HepG2 (cell line): ENCODE results near the gene NPB. TPM values are rescaled to one million over a fixed set of nuclear protein-coding genes. Genes with fewer than 3 reads are reported as not detected.

Experiments used
- DNMT3B ChIP-seq: conservative IDR thresholded peaks from 2 replicates; pipeline ENCODE4 v1.6.1; 2016; ENCODE audit warnings: missing biosample characterization, control low read depth
- GPN1 ChIP-seq: sonication (generic); formaldehyde crosslinking; IDR thresholded peaks from 2 replicates; pipeline ENCODE4 v1.5.1; 2020; ENCODE audit warnings: missing genetic modification reagents, borderline replicate concordance
- KLF15 ChIP-seq: sonication (generic); formaldehyde crosslinking; IDR thresholded peaks from 2 replicates; pipeline ENCODE4 v1.8.1; 2023; ENCODE audit warnings: borderline replicate concordance, mild to moderate bottlenecking, inconsistent platforms, missing genetic modification reagents, mixed read lengths
- KMT2A ChIP-seq: sonication (generic); formaldehyde crosslinking; IDR thresholded peaks from 2 replicates; pipeline ENCODE4 v1.4.0; 2020; ENCODE audit warnings: missing genetic modification reagents
- KMT2B ChIP-seq: IDR thresholded peaks from 2 replicates; pipeline ENCODE4 v1.6.1; 2016; ENCODE audit warnings: missing genetic modification reagents, missing compliant biosample characterization
- NCOR1 ChIP-seq: fragments of 200-600 bp; sonication (generic); IDR thresholded peaks from 2 replicates; pipeline ENCODE4 v1.7.0; 2017; ENCODE audit warnings: antibody characterized with exemption, low read length, borderline replicate concordance
- POGZ ChIP-seq: sonication (generic); formaldehyde crosslinking; IDR thresholded peaks from 2 replicates; pipeline ENCODE4 v1.4.0; 2020; ENCODE audit warnings: mild to moderate bottlenecking, missing genetic modification reagents
- PPARG ChIP-seq: conservative IDR thresholded peaks from 2 replicates; pipeline ENCODE4 v1.6.1; 2016; ENCODE audit warnings: missing biosample characterization, missing genetic modification reagents
- RAD21 ChIP-seq: fragments of 450-650 bp; formaldehyde crosslinking; IDR thresholded peaks from 2 replicates; pipeline ENCODE4 v1.5.0; 2020; ENCODE audit warnings: mild to moderate bottlenecking
- RFX3 ChIP-seq: IDR thresholded peaks from 2 replicates; pipeline ENCODE4 v1.6.1; 2016; ENCODE audit warnings: missing biosample characterization, missing genetic modification reagents
- SIX4 ChIP-seq: sonication (generic); formaldehyde crosslinking; IDR thresholded peaks from 2 replicates; pipeline ENCODE4 v1.4.0; 2020; ENCODE audit warnings: missing genetic modification reagents
- SUZ12 ChIP-seq: fragments of 150-350 bp; IDR thresholded peaks from 2 replicates; pipeline ENCODE4 v1.6.1; 2014; ENCODE audit warnings: low read depth, low read length
- XBP1 ChIP-seq: sonication (generic); formaldehyde crosslinking; IDR thresholded peaks from 2 replicates; pipeline ENCODE4 v1.5.0; 2020; ENCODE audit warnings: missing genetic modification reagents
- ZNF138 ChIP-seq: sonication (generic); formaldehyde crosslinking; IDR thresholded peaks from 2 replicates; pipeline ENCODE4 v1.5.0; 2020; ENCODE audit warnings: mild to moderate bottlenecking, low read depth, missing genetic modification reagents
- ZNF253 ChIP-seq: sonication (generic); formaldehyde crosslinking; IDR thresholded peaks from 2 replicates; pipeline ENCODE4 v1.8.0; 2022; ENCODE audit warnings: mild to moderate bottlenecking, missing genetic modification reagents, borderline replicate concordance
- ZNF343 ChIP-seq: sonication (generic); formaldehyde crosslinking; IDR thresholded peaks from 2 replicates; pipeline ENCODE4 v1.4.0; 2020; ENCODE audit warnings: mild to moderate bottlenecking, missing genetic modification reagents
- ZNF557 ChIP-seq: sonication (generic); formaldehyde crosslinking; IDR thresholded peaks from 2 replicates; pipeline ENCODE4 v1.4.0; 2020; ENCODE audit warnings: missing genetic modification reagents
- ZNF567 ChIP-seq: sonication (generic); formaldehyde crosslinking; IDR thresholded peaks from 2 replicates; pipeline ENCODE4 v1.8.1; 2023; ENCODE audit warnings: mild to moderate bottlenecking, missing genetic modification reagents, borderline replicate concordance
- ZNF709 ChIP-seq: sonication (generic); formaldehyde crosslinking; IDR thresholded peaks from 2 replicates; pipeline ENCODE4 v1.5.0; 2020; ENCODE audit warnings: mild to moderate bottlenecking, missing genetic modification reagents
- ZNF747 ChIP-seq: sonication (generic); formaldehyde crosslinking; IDR thresholded peaks from 2 replicates; pipeline ENCODE4 v1.8.1; 2023; ENCODE audit warnings: missing genetic modification reagents, mild to moderate bottlenecking, borderline replicate concordance
- ZNF772 ChIP-seq: sonication (generic); formaldehyde crosslinking; IDR thresholded peaks from 2 replicates; pipeline ENCODE4 v1.5.0; 2020; ENCODE audit warnings: mild to moderate bottlenecking, missing genetic modification reagents
- ZSCAN20 ChIP-seq: sonication (generic); formaldehyde crosslinking; IDR thresholded peaks from 2 replicates; pipeline ENCODE4 v1.4.0; 2020; ENCODE audit warnings: missing genetic modification reagents, mild to moderate bottlenecking, borderline replicate concordance
- polyA plus RNA-seq, 8 experiments: library from polyadenylated mRNA; depleted of rRNA in 3 of 8; stranded (reverse) in 7 of 8; unstranded in 1 of 8; fragments of >200 nt; fragmentation: Illumina TruSeq in 4 of 8; extraction: Trizol in 4 of 8; gene quantifications; 2 replicates each; pipeline versions ENCODE4 v1.2.1 to v1.2.3, GENCODE V29; 2011 to 2016; ENCODE audit warnings: low read depth in 4 of 8, missing spikeins in 1 of 8, mixed read lengths in 1 of 8; ENCODE audit not compliant: insufficient read depth in 1 of 8
- total RNA-seq, 5 experiments: library from RNA; depleted of rRNA; stranded (reverse); fragments of >200 nt; fragmentation: Illumina TruSeq; extraction: Trizol; gene quantifications; 2 replicates each; pipeline ENCODE4 v1.2.3, GENCODE V29; 2016; ENCODE audit warnings: low read depth in 1 of 5
- TF ChIP-seq, protein P1 (sequence below): fragments of 450-650 bp; IDR thresholded peaks from 2 replicates; pipeline ENCODE4 v1.6.1; 2017
- TF ChIP-seq, protein P2 (sequence below): fragments of 450-650 bp; IDR thresholded peaks from 2 replicates; pipeline ENCODE4 v1.6.1; 2016
- TF ChIP-seq, protein P3 (sequence below): sonication (generic); formaldehyde crosslinking; IDR thresholded peaks from 2 replicates; pipeline ENCODE4 v1.5.0; 2020; ENCODE audit warnings: mild to moderate bottlenecking, missing genetic modification reagents, moderate library complexity
- TF ChIP-seq, protein P4 (sequence below): sonication (generic); formaldehyde crosslinking; IDR thresholded peaks from 2 replicates; pipeline ENCODE4 v1.9.0; 2021; ENCODE audit warnings: missing genetic modification reagents, mild to moderate bottlenecking, borderline replicate concordance

Gene NPB
- total and polyA plus RNA-seq, 2 of the 13 experiments (the other 11 are each of a cell fraction or from before 2014, with no cell fraction given): 0.11 to 0.93 TPM

DNA sequence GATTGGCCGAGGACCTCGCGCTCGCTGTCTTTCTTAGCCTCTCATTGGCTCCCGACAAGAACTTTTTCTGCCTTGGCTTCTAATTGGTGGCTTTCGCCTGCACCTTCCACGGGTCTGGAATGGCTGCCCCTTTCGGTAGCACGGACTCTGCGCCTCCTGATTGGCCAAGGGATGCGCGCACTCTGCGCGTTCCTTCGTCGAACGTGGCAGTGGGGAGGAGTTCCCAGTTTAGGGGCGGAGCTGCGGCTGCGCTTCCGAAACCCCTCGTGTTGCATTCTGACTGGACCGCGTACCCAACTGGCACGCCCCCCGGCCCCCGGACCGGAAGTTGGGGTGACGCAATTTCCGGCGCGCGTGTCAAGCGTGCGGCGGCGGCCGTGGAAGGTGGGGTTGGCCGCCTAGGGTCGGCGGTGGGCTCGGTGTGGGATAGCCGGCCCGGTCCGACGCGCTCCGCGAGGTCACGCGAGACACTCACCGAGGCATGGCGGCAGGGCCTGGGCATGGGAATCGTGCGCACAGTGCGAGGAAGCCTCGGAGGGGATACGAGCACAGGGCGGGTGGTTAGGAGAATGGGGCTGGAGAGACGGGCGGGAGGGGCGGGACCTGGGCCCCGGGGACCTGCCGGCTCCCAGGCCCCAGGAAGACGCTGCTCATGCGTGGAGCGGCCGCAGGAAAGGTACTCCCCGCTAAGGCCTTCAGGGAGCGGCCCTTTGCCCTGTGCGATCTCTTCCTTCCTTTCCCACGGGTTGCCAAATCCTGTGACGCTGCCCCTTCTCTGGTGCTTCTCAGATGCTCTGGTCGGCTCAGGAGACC is 41.1 kb upstream of the NPB start (continued):
- TF ChIP-seq, protein P1, sequence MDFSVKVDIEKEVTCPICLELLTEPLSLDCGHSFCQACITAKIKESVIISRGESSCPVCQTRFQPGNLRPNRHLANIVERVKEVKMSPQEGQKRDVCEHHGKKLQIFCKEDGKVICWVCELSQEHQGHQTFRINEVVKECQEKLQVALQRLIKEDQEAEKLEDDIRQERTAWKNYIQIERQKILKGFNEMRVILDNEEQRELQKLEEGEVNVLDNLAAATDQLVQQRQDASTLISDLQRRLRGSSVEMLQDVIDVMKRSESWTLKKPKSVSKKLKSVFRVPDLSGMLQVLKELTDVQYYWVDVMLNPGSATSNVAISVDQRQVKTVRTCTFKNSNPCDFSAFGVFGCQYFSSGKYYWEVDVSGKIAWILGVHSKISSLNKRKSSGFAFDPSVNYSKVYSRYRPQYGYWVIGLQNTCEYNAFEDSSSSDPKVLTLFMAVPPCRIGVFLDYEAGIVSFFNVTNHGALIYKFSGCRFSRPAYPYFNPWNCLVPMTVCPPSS: no peak
- TF ChIP-seq DNMT3B (CRISPR knock-in tag): peak; percentile 95
- TF ChIP-seq RAD21: no peak; the same call in 1 of the 2 replicates
- TF ChIP-seq, protein P2, sequence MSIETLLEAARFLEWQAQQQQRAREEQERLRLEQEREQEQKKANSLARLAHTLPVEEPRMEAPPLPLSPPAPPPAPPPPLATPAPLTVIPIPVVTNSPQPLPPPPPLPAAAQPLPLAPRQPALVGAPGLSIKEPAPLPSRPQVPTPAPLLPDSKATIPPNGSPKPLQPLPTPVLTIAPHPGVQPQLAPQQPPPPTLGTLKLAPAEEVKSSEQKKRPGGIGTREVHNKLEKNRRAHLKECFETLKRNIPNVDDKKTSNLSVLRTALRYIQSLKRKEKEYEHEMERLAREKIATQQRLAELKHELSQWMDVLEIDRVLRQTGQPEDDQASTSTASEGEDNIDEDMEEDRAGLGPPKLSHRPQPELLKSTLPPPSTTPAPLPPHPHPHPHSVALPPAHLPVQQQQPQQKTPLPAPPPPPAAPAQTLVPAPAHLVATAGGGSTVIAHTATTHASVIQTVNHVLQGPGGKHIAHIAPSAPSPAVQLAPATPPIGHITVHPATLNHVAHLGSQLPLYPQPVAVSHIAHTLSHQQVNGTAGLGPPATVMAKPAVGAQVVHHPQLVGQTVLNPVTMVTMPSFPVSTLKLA: peak; percentile 93
- TF ChIP-seq KMT2A (CRISPR knock-in tag): peak; percentile 97
- TF ChIP-seq SIX4 (CRISPR knock-in tag): peak; percentile 57; the same call in 1 of the 2 replicates
- TF ChIP-seq GPN1 (CRISPR knock-in tag): peak; percentile 87; the same call in 1 of the 2 replicates
- TF ChIP-seq KLF15 (CRISPR knock-in tag): peak; percentile 89; the same call in 1 of the 2 replicates
- TF ChIP-seq PPARG: peak; percentile 49
- peak; percentile 94 for TF ChIP-seq ZNF747 (CRISPR knock-in tag)
- TF ChIP-seq ZNF253 (CRISPR knock-in tag): peak; percentile 33; the same call in 1 of the 2 replicates
- TF ChIP-seq ZNF138: peak; percentile 76
- peak; percentile 92 for TF ChIP-seq POGZ (CRISPR knock-in tag)
- peak; percentile 87 for TF ChIP-seq ZNF772 (CRISPR knock-in tag)
- TF ChIP-seq ZSCAN20: no peak
- TF ChIP-seq, protein P3, sequence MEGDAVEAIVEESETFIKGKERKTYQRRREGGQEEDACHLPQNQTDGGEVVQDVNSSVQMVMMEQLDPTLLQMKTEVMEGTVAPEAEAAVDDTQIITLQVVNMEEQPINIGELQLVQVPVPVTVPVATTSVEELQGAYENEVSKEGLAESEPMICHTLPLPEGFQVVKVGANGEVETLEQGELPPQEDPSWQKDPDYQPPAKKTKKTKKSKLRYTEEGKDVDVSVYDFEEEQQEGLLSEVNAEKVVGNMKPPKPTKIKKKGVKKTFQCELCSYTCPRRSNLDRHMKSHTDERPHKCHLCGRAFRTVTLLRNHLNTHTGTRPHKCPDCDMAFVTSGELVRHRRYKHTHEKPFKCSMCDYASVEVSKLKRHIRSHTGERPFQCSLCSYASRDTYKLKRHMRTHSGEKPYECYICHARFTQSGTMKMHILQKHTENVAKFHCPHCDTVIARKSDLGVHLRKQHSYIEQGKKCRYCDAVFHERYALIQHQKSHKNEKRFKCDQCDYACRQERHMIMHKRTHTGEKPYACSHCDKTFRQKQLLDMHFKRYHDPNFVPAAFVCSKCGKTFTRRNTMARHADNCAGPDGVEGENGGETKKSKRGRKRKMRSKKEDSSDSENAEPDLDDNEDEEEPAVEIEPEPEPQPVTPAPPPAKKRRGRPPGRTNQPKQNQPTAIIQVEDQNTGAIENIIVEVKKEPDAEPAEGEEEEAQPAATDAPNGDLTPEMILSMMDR: peak; percentile 9; the same call in 1 of the 2 replicates
- no peak for TF ChIP-seq SUZ12
- TF ChIP-seq, protein P4, sequence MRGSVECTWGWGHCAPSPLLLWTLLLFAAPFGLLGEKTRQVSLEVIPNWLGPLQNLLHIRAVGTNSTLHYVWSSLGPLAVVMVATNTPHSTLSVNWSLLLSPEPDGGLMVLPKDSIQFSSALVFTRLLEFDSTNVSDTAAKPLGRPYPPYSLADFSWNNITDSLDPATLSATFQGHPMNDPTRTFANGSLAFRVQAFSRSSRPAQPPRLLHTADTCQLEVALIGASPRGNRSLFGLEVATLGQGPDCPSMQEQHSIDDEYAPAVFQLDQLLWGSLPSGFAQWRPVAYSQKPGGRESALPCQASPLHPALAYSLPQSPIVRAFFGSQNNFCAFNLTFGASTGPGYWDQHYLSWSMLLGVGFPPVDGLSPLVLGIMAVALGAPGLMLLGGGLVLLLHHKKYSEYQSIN: no peak
- peak; percentile 45; the same call in 1 of the 2 replicates for TF ChIP-seq NCOR1
- no peak for TF ChIP-seq RFX3 (CRISPR knock-in tag)
- no peak for TF ChIP-seq ZNF557 (CRISPR knock-in tag)
- peak; percentile 99 for TF ChIP-seq XBP1
- peak; percentile 87 for TF ChIP-seq KMT2B
- TF ChIP-seq ZNF709 (CRISPR knock-in tag): peak; percentile 94
- peak; percentile 92; the same call in 1 of the 2 replicates for TF ChIP-seq ZNF567
- TF ChIP-seq ZNF343 (CRISPR knock-in tag): peak; percentile 38; the same call in 1 of the 2 replicates
